HUES64 (cell line): ENCODE data around the gene LEKR1.

Experiments used
- H3K27ac ChIP-seq: 2 replicates; pipeline ENCODE4 v1.7.0; 2013; ENCODE audit warnings: low read depth, low read length, inconsistent platforms
- H3K27me3 ChIP-seq: 2 replicates; pipeline ENCODE4 v1.6.1; 2013; ENCODE audit warnings: mild to moderate bottlenecking, low read length; ENCODE audit not compliant: insufficient read depth
- H3K36me3 ChIP-seq: 2 replicates; pipeline ENCODE4 v1.6.1; 2013; ENCODE audit warnings: mild to moderate bottlenecking, low read length; ENCODE audit not compliant: insufficient read depth
- H3K4me1 ChIP-seq: 2 replicates; pipeline ENCODE4 v1.6.1; 2013; ENCODE audit warnings: mild to moderate bottlenecking, low read length, moderate library complexity; ENCODE audit not compliant: insufficient read depth
- H3K4me3 ChIP-seq: 2 replicates; pipeline ENCODE4 v1.5.1; 2013; ENCODE audit warnings: mild to moderate bottlenecking, low read length, moderate library complexity
- H3K9ac ChIP-seq: 2 replicates; pipeline ENCODE4 v1.6.1; 2013; ENCODE audit warnings: mild to moderate bottlenecking, low read depth, low read length
- H3K9me3 ChIP-seq: 2 replicates; pipeline ENCODE4 v1.6.1; 2013; ENCODE audit warnings: low read depth, low read length; ENCODE audit not compliant: insufficient read depth
- WGBS: fragments of 150-250, 120-280 bp; methylation state at CpG from one replicate; pipeline ENCODE4 v1.1.7; 2013; ENCODE audit warnings: missing lambda C conversion rate; 5-methylcytosine and 5-hydroxymethylcytosine counted together

Gene LEKR1

GRCh38 chr3:156981005-156981404, 154.9 kb downstream of the LEKR1 start:
- no peak overlapping the region for H3K27ac ChIP-seq
- H3K27me3 ChIP-seq = no peaks in the 10 kb centered on the region
- no peaks in the 10 kb centered on the region for H3K9me3 ChIP-seq
- 93% methylated on average over 3 of the region's 3 CpGs for WGBS
- H3K4me3 ChIP-seq = no peak overlapping the region
- no peaks in the 10 kb centered on the region; the same call in 1 of the 2 replicates for H3K4me1 ChIP-seq
- H3K36me3 ChIP-seq = no peaks in the 10 kb centered on the region
- H3K9ac ChIP-seq = no peak overlapping the region

GRCh38 chr3:156983559-156983958, 157.4 kb downstream of the LEKR1 start:
- Histone ChIP-seq H3K27ac (no peak overlapping the region), H3K4me3 (no peak overlapping the region), H3K9me3 (no peaks in the 10 kb centered on the region), H3K9ac (no peak overlapping the region), H3K4me1 (peaks cover 7% of the 10 kb centered on the region), H3K27me3 (no peaks in the 10 kb centered on the region), H3K36me3 (no peaks in the 10 kb centered on the region)

- Histone ChIP-seq H3K27ac (no peak overlapping the region), H3K4me3 (no peak overlapping the region), H3K9me3 (no peaks in the 10 kb centered on the region), H3K36me3 (no peaks in the 10 kb centered on the region), H3K27me3 (no peaks in the 10 kb centered on the region), H3K9ac (no peak overlapping the region), H3K4me1 (peaks cover 7% of the 10 kb centered on the region)
- WGBS = 92% methylated on average over 5 of the region's 5 CpGs
Observed at GRCh38 chr3:156985711-156986110, 159.6 kb downstream of the LEKR1 start.

GRCh38 chr3:156987946-156988345, 161.8 kb downstream of the LEKR1 start:
- Histone ChIP-seq H3K9ac (no peak overlapping the region), H3K27me3 (no peaks in the 10 kb centered on the region), H3K9me3 (peaks cover 5% of the 10 kb centered on the region; the same call in 1 of the 2 replicates), H3K4me3 (no peak overlapping the region), H3K27ac (no peak overlapping the region), H3K4me1 (peaks cover 7% of the 10 kb centered on the region), H3K36me3 (no peaks in the 10 kb centered on the region)
- 100% methylated on average over 2 of the region's 2 CpGs for WGBS

GRCh38 chr3:156997351-156997750, 171.2 kb downstream of the LEKR1 start:
- Histone ChIP-seq H3K36me3 (no peaks in the 10 kb centered on the region), H3K9ac (no peak overlapping the region), H3K27ac (no peak overlapping the region), H3K9me3 (no peaks in the 10 kb centered on the region), H3K4me1 (no peaks in the 10 kb centered on the region), H3K27me3 (no peaks in the 10 kb centered on the region), H3K4me3 (no peak overlapping the region)

- Histone ChIP-seq H3K27ac (no peak overlapping the region), H3K36me3 (no peaks in the 10 kb centered on the region), H3K4me1 (no peaks in the 10 kb centered on the region), H3K27me3 (no peaks in the 10 kb centered on the region), H3K4me3 (no peak overlapping the region), H3K9me3 (no peaks in the 10 kb centered on the region), H3K9ac (no peak overlapping the region)
- WGBS = no CpG with 5 or more reads among the region's 2 CpGs
Observed at GRCh38 chr3:157001221-157001957, 175.2 kb downstream of the LEKR1 start.

GRCh38 chr3:157021679-157022078, 195.5 kb downstream of the LEKR1 start:
- Histone ChIP-seq H3K9me3 (no peaks in the 10 kb centered on the region), H3K27me3 (no peaks in the 10 kb centered on the region), H3K27ac (no peak overlapping the region), H3K36me3 (no peaks in the 10 kb centered on the region), H3K4me3 (no peak overlapping the region), H3K4me1 (no peaks in the 10 kb centered on the region), H3K9ac (no peak overlapping the region)

GRCh38 chr3:157023226-157023625, 197.1 kb downstream of the LEKR1 start:
- Histone ChIP-seq H3K4me3 (no peak overlapping the region), H3K4me1 (no peaks in the 10 kb centered on the region), H3K36me3 (no peaks in the 10 kb centered on the region), H3K9me3 (no peaks in the 10 kb centered on the region), H3K27me3 (no peaks in the 10 kb centered on the region), H3K27ac (no peak overlapping the region), H3K9ac (no peak overlapping the region)

GRCh38 chr3:157026091-157026490, 199.9 kb downstream of the LEKR1 start:
- Histone ChIP-seq H3K9ac (no peak overlapping the region), H3K27me3 (no peaks in the 10 kb centered on the region), H3K4me3 (no peak overlapping the region), H3K27ac (no peak overlapping the region), H3K4me1 (no peaks in the 10 kb centered on the region), H3K9me3 (no peaks in the 10 kb centered on the region), H3K36me3 (no peaks in the 10 kb centered on the region)
- 92% methylated on average over 1 of the region's 1 CpG for WGBS

- Histone ChIP-seq H3K9me3 (no peaks in the 10 kb centered on the region), H3K36me3 (no peaks in the 10 kb centered on the region), H3K27me3 (no peaks in the 10 kb centered on the region), H3K9ac (no peak overlapping the region), H3K27ac (no peak overlapping the region), H3K4me1 (no peaks in the 10 kb centered on the region), H3K4me3 (no peak overlapping the region)
- WGBS = 82% methylated on average over 6 of the region's 7 CpGs
Observed at GRCh38 chr3:157027861-157028745, 201.9 kb downstream of the LEKR1 start.

- H3K4me1 ChIP-seq = no peaks in the 10 kb centered on the region
- H3K4me3 ChIP-seq = no peak overlapping the region
- WGBS = 93% methylated on average over 3 of the region's 3 CpGs
- H3K36me3 ChIP-seq = no peaks in the 10 kb centered on the region
- H3K9ac ChIP-seq = no peak overlapping the region
- no peak overlapping the region for H3K27ac ChIP-seq
- no peaks in the 10 kb centered on the region for H3K9me3 ChIP-seq
- no peaks in the 10 kb centered on the region for H3K27me3 ChIP-seq
Observed at GRCh38 chr3:157029365-157029790, 203.2 kb downstream of the LEKR1 start.
